Common myeloid progenitor, CD34-positive (primary cell): ENCODE data around the gene RNASE7.

Source experiments
- CTCF ChIA-PET: fragments of 350-600 bp; sonication (Branson Sonifier 250); formaldehyde crosslinking; loops from one replicate; lab custom pipeline; 2021; ENCODE audit warnings: antibody characterized with exemption; lab: Charles Lee
- POLR2A ChIA-PET: fragments of 350-600 bp; sonication (Branson Sonifier 250); formaldehyde crosslinking; loops from one replicate; lab custom pipeline; 2021; ENCODE audit warnings: antibody characterized with exemption; lab: Charles Lee
- DNase-seq, 3 donors: peaks; one replicate each; pipeline versions ENCODE4 v3.0.0 to v3.0.0-alpha.2; 2013
- H3K27ac ChIP-seq, 2 experiments: 1 replicate in 1 of 2; 2 replicates in 1 of 2; pipeline ENCODE4 v1.7.0; 2013; ENCODE audit warnings: inconsistent platforms in 2 of 2, low read length in 2 of 2, mild to moderate bottlenecking in 2 of 2, low read depth in 1 of 2, moderate library complexity in 1 of 2; ENCODE audit not compliant: severe bottlenecking in 2 of 2, insufficient read depth in 1 of 2, poor library complexity in 1 of 2
- H3K27me3 ChIP-seq, 5 experiments: replicated peaks in 2 of 5; 1 replicate in 3 of 5; 2 replicates in 2 of 5; pipeline versions ENCODE4 v1.6.1 to v1.7.0; 2013; ENCODE audit warnings: low read length in 4 of 5, mild to moderate bottlenecking in 2 of 5, moderate library complexity in 2 of 5, inconsistent platforms in 1 of 5; ENCODE audit not compliant: insufficient read depth in 5 of 5, control insufficient read depth in 4 of 5
- H3K36me3 ChIP-seq, 4 experiments: 1 replicate in 2 of 4; 2 replicates in 2 of 4; pipeline versions ENCODE4 v1.6.1 to v1.7.0; 2013; ENCODE audit warnings: low read length in 3 of 4, control low read depth in 1 of 4, mild to moderate bottlenecking in 1 of 4; ENCODE audit not compliant: control insufficient read depth in 4 of 4, insufficient read depth in 4 of 4
- H3K4me1 ChIP-seq, 4 experiments: 1 replicate in 3 of 4; 2 replicates in 1 of 4; pipeline versions ENCODE4 v1.6.1 to v1.7.1; 2013; ENCODE audit warnings: low read length in 3 of 4, mild to moderate bottlenecking in 3 of 4, control low read depth in 1 of 4, inconsistent platforms in 1 of 4, moderate library complexity in 1 of 4; ENCODE audit not compliant: control insufficient read depth in 4 of 4, insufficient read depth in 4 of 4; ENCODE audit errors: control extremely low read depth in 1 of 4
- H3K4me3 ChIP-seq, 7 experiments: 1 replicate in 4 of 7; 2 replicates in 3 of 7; pipeline versions ENCODE4 v1.5.1 to v1.7.0; 2013; ENCODE audit warnings: mild to moderate bottlenecking in 7 of 7, low read length in 6 of 7, moderate library complexity in 6 of 7, inconsistent platforms in 2 of 7, low read depth in 2 of 7, control low read depth in 1 of 7; ENCODE audit not compliant: insufficient read depth in 4 of 7, control insufficient read depth in 1 of 7; ENCODE audit errors: extremely low read depth in 1 of 7
- H3K9me3 ChIP-seq, 5 experiments: 1 replicate in 4 of 5; 2 replicates in 1 of 5; pipeline versions ENCODE4 v1.6.1 to v1.7.1; 2013; ENCODE audit warnings: low read length in 4 of 5, mild to moderate bottlenecking in 2 of 5, inconsistent platforms in 1 of 5, low read depth in 1 of 5, moderate library complexity in 1 of 5; ENCODE audit not compliant: control insufficient read depth in 4 of 5, insufficient read depth in 2 of 5; ENCODE audit errors: control extremely low read depth in 1 of 5
- WGBS: methylation state at CpG from one replicate; pipeline ENCODE4 v1.1.5; 2013; ENCODE audit not compliant: insufficient coverage; 5-methylcytosine and 5-hydroxymethylcytosine counted together

RNASE7 gene

GRCh38 chr14:21016413-21017190 lies 25.6 kb upstream of the RNASE7 start:
- WGBS = 55% methylated on average over 3 of the region's 9 CpGs
- no peaks in the 10 kb centered on the region for H3K9me3 ChIP-seq
- no peak overlapping the region for H3K27ac ChIP-seq
- H3K36me3 ChIP-seq = peaks cover 0 to 15% (median 2%) of the 10 kb centered on the region in 4 experiments
- POLR2A ChIA-PET = interaction anchor here (0.6 to 1.0 kb wide), 3 partner anchors 14 to 19 kb away, joined by 3 read pairs; partner anchors contain the start of gene RNASE13
- no peak overlapping the region for H3K4me3 ChIP-seq
- peaks cover 0 to 17% (median 4%) of the 10 kb centered on the region in 4 experiments for H3K4me1 ChIP-seq
- H3K27me3 ChIP-seq = peaks cover 0 to 5% (median 0%) of the 10 kb centered on the region in 5 experiments
- CTCF ChIA-PET = interaction anchor here (1.6 to 16.8 kb wide), 11 partner anchors 12 to 88 kb away, joined by 4 to 345 read pairs (median 66); partner anchors contain the start of genes ARHGEF40, RNASE13, RNASE7 and RNASE8
- DNase-seq = no peak

DNA sequence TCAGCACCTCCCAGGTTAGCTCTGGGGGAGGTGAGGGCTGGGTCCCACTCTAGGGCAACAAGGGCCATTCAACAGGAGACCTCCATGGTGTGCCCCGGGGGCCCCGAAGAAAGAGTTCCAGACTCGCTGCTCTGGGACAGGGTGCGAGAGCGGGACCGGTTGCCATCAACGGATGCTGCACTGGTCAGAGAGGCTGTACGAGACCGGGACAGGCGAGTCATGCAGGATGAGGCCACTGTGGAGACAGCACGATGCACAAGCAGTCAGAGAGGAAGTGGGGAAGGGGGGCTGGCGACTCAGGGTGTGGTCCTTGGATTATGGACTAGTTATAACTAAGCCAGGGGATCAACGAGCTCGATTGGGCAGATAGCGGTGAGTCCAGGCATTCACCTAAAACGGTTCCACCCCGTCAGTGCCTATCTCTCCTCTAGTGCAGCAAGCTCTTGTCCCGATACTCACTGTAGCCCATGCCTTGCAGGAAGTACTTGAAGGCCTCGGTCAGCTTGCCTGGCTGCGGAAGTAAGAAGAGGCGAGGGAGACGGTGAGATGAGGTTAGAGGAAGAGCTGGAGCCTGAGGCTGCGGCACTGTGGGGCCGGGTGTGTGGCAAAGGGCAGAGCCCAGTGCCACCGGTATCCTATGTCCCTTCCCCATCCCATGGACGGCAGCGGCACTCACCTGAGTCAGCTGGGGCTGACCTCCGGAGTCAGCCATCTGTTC lies 24.5 kb upstream of the RNASE7 start:
- Histone ChIP-seq H3K27me3 (peaks cover 0 to 5% (median 0%) of the 10 kb centered on the region in 5 experiments), H3K4me3 (no peak overlapping the region), H3K9me3 (no peaks in the 10 kb centered on the region), H3K36me3 (peaks cover 0 to 15% (median 2%) of the 10 kb centered on the region in 4 experiments), H3K27ac (no peak overlapping the region), H3K4me1 (peaks cover 0 to 17% (median 4%) of the 10 kb centered on the region in 4 experiments)
- ChIA-PET POLR2A (no interaction called here), CTCF (interaction anchor here (0.8 to 16.8 kb wide), 10 partner anchors 10 to 87 kb away, joined by 3 to 345 read pairs (median 86); partner anchors contain the start of genes RNASE13, RNASE7, SLC39A2 and TMEM253)
- 84% methylated on average over 25 of the region's 28 CpGs for WGBS
- DNase-seq = no peak

- H3K4me3 ChIP-seq = no peak overlapping the region
- no peak overlapping the region for H3K27ac ChIP-seq
- POLR2A ChIA-PET = no interaction called here
- DNase-seq = no peak
- H3K9me3 ChIP-seq = no peaks in the 10 kb centered on the region
- peaks cover 0 to 17% (median 4%) of the 10 kb centered on the region in 4 experiments for H3K4me1 ChIP-seq
- peaks cover 0 to 15% (median 2%) of the 10 kb centered on the region in 4 experiments for H3K36me3 ChIP-seq
- CTCF ChIA-PET = interaction anchor here (0.9 to 16.8 kb wide), 9 partner anchors 10 to 86 kb away, joined by 3 to 345 read pairs (median 105); partner anchors contain the start of genes RNASE13, RNASE7, SLC39A2 and TMEM253
- peaks cover 0 to 10% (median 0%) of the 10 kb centered on the region in 5 experiments for H3K27me3 ChIP-seq
- WGBS = 95% methylated on average over 4 of the region's 7 CpGs
Measured at GRCh38 chr14:21018286-21018685, 23.9 kb upstream of the RNASE7 start.

- ChIA-PET POLR2A (no interaction called here), CTCF (interaction anchor here (1.0 to 16.8 kb wide), 9 partner anchors 9 to 85 kb away, joined by 3 to 345 read pairs (median 105); partner anchors contain the start of genes ARHGEF40, RNASE13, RNASE7 and SLC39A2)
- H3K4me1 ChIP-seq = peaks cover 0 to 17% (median 6%) of the 10 kb centered on the region in 4 experiments
- peaks cover 0 to 15% (median 2%) of the 10 kb centered on the region in 4 experiments for H3K36me3 ChIP-seq
- no CpG with 5 or more reads among the region's 3 CpGs for WGBS
- H3K9me3 ChIP-seq = no peaks in the 10 kb centered on the region
- no peak overlapping the region for H3K27ac ChIP-seq
- no peak for DNase-seq
- no peak overlapping the region for H3K4me3 ChIP-seq
- H3K27me3 ChIP-seq = peaks cover 0 to 14% (median under 1%) of the 10 kb centered on the region in 5 experiments
Measured at GRCh38 chr14:21018781-21019180, 23.4 kb upstream of the RNASE7 start.

- H3K27me3 ChIP-seq = peaks cover 0 to 19% (median 6%) of the 10 kb centered on the region in 5 experiments
- H3K36me3 ChIP-seq = peaks cover 0 to 15% (median 2%) of the 10 kb centered on the region in 4 experiments
- POLR2A ChIA-PET = no interaction called here
- H3K4me3 ChIP-seq = no peak overlapping the region
- no CpG with 5 or more reads among the region's 1 CpG for WGBS
- H3K4me1 ChIP-seq = peaks cover 3 to 18% (median 12%) of the 10 kb centered on the region in 4 experiments
- CTCF ChIA-PET = interaction anchor here (2.3 to 16.8 kb wide), 8 partner anchors 9 to 85 kb away, joined by 6 to 345 read pairs (median 107); partner anchors contain the start of genes ARHGEF40, RNASE13, RNASE7 and SLC39A2
- DNase-seq = no peak
- no peak overlapping the region for H3K27ac ChIP-seq
- no peaks in the 10 kb centered on the region for H3K9me3 ChIP-seq
Measured at GRCh38 chr14:21019366-21019765, 22.8 kb upstream of the RNASE7 start.

GRCh38 chr14:21020977-21021545 lies 21.1 kb upstream of the RNASE7 start:
- DNase-seq = no peak
- WGBS = 100% methylated on average over 1 of the region's 5 CpGs
- CTCF ChIA-PET = interaction anchor here (1.2 to 16.8 kb wide), 8 partner anchors 9 to 83 kb away, joined by 3 to 345 read pairs (median 58); partner anchors contain the start of genes ARHGEF40, RNASE13, RNASE7 and SLC39A2
- POLR2A ChIA-PET = interaction anchor here (1.6 kb wide), 1 partner anchor 15 kb away, joined by 5 read pairs; no protein-coding TSS in a partner anchor
- H3K4me3 ChIP-seq = no peak overlapping the region
- H3K4me1 ChIP-seq = peaks cover 3 to 27% (median 20%) of the 10 kb centered on the region in 4 experiments
- peaks cover 0 to 23% (median 6%) of the 10 kb centered on the region in 5 experiments for H3K27me3 ChIP-seq
- H3K27ac ChIP-seq = no peak overlapping the region
- no peaks in the 10 kb centered on the region for H3K9me3 ChIP-seq
- H3K36me3 ChIP-seq = peaks cover 0 to 15% (median 2%) of the 10 kb centered on the region in 4 experiments
